NCI-H446 (cell line): ENCODE measurements around the gene PLEKHM2.
"Not testable (repeated sequence)": the region's sequence is repeated elsewhere in the genome, so short reads cannot be mapped to it uniquely, and the experiment has no call there.

Experiments used
- DNase-seq, 2 experiments: peaks; one replicate each; lab custom pipeline; 2025; lab: John Stamatoyannopoulos, UW

PLEKHM2 gene, protein sequence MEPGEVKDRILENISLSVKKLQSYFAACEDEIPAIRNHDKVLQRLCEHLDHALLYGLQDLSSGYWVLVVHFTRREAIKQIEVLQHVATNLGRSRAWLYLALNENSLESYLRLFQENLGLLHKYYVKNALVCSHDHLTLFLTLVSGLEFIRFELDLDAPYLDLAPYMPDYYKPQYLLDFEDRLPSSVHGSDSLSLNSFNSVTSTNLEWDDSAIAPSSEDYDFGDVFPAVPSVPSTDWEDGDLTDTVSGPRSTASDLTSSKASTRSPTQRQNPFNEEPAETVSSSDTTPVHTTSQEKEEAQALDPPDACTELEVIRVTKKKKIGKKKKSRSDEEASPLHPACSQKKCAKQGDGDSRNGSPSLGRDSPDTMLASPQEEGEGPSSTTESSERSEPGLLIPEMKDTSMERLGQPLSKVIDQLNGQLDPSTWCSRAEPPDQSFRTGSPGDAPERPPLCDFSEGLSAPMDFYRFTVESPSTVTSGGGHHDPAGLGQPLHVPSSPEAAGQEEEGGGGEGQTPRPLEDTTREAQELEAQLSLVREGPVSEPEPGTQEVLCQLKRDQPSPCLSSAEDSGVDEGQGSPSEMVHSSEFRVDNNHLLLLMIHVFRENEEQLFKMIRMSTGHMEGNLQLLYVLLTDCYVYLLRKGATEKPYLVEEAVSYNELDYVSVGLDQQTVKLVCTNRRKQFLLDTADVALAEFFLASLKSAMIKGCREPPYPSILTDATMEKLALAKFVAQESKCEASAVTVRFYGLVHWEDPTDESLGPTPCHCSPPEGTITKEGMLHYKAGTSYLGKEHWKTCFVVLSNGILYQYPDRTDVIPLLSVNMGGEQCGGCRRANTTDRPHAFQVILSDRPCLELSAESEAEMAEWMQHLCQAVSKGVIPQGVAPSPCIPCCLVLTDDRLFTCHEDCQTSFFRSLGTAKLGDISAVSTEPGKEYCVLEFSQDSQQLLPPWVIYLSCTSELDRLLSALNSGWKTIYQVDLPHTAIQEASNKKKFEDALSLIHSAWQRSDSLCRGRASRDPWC

DNA sequence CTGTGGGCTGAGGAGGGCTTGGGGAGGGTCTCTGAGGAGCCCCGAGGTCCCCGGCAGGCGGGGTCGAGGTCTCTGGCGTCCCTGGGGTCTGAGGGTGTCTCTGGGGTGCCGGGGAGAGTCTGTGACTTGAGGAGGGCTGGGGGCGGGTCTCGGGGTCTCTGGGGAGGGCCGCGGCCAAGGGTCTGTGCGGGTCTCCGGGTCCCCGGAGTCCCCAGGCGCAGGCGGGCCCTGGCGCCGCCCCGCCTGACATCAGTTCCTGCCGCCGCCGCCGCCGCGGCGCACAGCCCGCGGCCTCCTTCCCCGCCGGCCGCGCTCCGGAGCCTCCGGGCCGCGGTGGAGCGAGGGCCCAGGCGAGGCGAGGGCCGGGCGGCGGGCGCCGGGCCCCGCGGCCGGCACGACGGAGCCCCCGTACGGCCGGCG, at the start of gene PLEKHM2:
PLEKHM2 (plus strand) TSS at position 279 of the 420 bp plus-strand sequence. CDS start 239 bp downstream, outside the sequence.
- DNase-seq = peak in 1 of 2 experiments; percentile 52

DNA sequence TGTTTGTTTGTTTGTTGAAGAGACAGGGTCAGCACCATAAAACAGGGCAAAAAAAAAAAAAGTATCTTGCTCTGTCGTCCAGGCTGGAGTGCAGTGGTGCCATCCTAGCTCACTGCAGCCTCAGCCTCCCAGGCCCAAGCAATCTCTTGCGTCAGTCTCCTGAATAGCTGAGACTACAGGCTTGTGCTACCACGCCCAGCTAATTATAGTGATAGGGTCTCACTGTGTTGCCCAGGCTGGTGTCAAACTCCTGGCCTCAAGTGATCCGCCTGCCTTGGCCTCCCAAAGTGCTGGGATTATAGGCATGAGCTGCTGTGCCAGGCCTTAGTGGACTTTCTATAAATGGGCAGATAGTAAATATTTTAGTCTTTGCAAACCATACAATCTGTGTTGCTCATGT, 47.7 kb upstream of the PLEKHM2 start:
- DNase-seq = no peak

DNA sequence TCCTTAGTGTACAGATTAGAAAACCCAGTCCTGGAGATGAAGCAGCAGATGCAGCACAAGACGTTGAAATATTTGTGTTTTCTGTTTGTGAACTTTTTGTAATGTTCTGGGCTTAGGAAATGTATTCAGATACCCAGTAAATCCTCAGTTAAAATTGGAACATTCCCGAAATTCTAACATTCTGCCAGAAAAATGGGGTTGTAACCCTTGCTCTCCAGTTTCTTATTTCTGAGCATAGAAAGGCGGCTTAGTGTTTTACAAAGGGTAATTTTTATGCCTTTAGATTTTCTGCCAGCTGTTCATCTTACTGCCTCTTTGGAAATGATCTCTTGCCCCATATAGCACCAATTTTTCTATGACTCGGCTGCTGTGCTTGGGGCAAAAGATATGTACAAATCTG, 46.3 kb upstream of the PLEKHM2 start:
- DNase-seq = no peak

DNA sequence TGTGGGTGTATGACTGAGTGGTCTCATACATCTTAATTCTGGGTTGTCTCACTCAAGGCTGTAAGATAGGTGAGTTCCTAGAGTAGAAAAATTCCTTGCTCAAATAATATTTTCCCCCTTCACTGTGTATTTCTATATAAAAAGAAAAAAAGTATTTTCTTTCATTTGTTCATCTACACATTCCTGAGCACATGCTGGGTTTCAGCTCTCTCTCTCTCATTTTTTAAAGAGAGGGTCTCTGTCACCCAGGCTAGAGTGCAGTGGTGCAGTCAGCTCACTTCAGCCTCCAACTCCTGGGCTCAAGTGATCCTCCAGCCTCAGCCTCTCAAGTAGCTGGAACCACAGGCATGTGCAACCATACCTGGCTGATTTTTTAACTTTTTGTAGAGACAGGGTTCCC, 44.9 kb upstream of the PLEKHM2 start:
- no peak for DNase-seq

DNA sequence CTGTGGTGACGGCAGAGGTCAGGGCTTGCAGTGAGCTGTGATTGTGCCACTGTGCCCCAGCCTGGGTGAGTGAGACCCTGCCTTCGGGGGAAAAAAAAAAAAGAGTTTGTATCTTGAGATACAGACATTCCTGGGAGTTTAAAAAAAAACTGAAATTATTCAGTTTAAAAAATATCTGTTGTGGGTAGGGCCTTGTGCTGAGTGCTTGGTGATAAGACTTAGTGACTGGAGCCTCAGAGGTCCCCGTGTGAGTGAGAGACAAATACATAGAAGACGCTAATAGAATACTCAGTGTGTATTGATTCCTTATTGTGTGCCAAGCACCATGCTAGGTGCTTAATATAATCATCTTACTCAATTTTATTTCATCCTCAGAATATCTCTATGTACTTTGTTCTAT, 44.2 kb upstream of the PLEKHM2 start:
- DNase-seq = no peak

DNA sequence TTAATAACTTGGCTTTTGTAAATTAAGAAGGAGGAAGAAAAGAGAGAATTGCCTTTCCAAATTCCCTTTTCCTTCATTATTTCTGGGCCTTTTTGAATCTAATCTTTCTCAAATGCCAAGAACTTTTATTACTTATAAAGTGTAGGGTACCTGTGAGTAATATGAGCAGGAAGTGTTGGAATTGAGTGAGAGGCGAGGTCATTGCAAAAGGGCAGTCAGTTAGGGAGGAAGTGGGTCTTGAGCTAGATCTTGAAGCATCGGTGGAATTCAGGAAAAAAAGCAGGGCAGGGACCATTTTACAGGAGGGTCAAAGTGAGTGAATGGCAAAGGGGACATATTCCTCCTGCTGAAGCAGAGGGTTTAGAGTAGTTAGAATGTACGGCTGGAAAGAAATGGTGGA, 43.5 kb upstream of the PLEKHM2 start:
- DNase-seq = no peak

DNA sequence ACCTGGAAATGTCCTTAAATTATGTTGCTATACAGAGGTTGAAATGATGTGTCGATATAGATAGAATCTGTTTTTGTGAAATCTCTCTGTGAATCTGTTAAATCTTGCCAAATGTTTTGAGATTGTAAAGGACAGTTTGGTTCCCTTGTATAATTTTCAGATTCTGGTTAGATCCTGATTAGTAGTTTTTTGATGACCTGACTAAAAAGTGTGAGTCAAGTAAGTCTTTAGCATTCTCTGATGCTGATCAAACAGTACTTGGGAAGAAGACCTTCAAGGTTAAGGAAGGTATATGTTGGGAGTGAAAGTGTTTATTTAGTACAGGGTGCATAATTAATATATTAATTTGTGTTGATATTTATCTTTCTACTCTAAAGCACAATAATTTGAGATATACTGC, 34.2 kb upstream of the PLEKHM2 start:
- DNase-seq = no peak

DNA sequence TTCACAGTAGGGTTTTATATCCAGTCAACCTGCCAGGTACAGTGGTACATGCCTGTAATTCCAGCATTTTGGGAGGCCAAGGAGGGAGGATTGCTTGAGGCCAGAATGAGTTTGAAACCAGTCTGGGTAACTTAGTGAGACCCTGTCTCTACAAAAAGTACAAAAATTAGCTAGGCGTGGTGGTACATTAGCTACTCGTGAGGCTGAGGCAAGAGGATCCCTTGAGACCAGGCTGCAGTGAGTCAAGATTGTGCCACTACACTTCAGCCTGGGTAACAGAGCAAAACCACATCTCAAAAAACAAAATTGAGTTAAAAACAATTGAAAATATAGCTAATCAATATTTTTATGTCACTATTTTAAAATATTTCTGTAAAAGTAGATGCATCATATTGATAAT, 33.7 kb upstream of the PLEKHM2 start:
- DNase-seq = no peak

DNA sequence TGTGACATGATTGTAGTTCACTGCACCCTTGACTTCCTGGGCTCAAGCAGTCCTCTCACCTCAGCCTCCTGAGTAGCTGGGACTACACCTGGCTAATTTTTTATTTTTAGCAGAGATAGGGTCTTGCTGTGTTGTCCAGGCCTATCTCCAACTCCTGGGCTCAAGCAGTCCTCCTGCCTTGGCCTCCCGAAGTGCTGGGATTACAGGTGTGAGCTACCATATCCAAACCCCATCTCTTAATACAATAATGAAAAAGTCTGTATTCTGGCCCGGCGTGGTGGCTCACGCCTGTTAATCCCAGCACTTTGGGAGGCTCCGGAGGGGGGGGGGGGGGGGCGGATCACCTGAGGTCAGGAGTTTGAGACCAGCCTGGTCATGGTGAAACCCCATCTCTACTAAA, 32.0 kb upstream of the PLEKHM2 start:
- not testable (repeated sequence) for DNase-seq

DNA sequence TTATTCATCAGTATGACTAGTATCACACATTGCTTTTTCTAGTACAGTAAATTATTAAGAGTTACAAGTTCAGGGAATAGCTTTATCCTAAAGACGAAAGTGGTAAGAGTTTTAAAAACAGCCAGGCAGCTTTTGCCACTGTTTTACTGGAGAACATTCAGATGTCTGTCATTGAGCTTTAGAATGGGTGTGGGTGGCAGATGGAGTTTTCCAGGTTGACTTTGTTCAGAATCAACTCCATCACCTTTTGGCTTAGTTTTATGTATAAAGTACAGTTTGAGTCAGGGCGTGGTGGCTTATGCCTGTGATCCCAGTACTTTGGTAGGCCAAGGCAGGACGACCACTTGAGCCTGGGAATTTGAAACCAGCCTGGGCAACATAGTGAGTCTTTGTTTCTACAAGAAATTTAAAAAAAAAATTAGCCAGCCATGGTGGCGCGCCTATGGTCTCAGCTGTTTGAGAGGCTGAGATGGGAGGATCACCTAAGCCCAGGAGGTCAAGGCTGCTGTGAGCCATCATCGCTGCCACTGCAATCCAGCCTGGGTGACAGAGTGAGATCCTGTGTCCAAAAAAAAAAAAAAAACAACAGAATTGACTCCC, 29.9 kb upstream of the PLEKHM2 start:
- no peak for DNase-seq

DNA sequence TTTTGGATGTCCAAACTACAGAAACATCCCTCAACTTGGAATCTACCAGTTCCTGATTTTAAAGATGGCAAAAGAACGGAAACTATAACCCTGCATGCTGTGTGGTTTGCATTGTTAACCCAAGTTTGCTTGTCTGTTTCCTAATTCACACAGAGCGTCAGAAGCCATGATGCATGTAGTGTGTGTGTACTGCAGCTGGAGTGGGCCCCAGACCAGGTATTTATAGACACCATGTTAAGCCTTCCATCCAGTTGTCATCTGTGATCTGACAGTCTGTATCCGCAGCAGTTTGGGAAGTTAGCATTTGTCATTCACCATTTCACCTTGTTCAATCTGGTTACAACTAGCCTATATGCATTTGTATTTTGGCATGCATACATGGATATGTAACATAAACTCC, 27.7 kb upstream of the PLEKHM2 start:
- no peak for DNase-seq

DNA sequence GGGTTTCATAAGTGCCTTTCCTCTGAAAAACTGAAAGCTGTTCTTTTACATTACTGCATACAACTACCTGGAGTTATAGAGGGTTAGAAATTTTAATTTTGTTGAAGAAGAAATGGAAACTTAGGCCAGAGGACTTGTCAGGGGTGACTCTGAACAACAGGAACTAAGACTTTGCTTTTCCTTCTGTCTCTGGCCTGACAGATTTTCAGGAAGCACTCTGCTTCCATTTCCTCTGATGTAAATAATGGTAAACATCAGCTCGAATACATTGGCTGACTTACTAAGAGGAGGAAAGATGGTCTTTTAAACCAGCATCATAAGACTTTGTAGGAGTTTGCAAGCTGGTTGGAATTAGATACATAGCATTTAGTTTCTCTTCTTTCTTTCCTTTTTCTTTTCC, 27.1 kb upstream of the PLEKHM2 start:
- DNase-seq = no peak

DNA sequence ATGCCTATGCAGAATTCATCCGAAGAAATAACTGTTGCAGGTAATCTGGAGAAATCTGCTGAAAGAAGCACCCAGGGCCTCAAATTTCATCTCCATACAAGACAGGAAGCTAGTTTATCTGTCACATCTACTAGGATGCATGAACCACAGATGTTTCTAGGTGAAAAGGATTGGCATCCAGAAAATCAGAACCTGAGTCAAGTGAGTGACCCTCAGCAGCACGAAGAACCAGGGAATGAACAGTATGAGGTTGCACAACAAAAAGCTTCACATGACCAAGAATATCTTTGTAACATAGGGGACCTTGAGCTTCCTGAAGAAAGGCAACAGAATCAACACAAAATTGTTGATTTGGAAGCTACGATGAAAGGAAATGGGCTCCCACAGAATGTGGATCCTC, 24.0 kb upstream of the PLEKHM2 start:
- no peak for DNase-seq

DNA sequence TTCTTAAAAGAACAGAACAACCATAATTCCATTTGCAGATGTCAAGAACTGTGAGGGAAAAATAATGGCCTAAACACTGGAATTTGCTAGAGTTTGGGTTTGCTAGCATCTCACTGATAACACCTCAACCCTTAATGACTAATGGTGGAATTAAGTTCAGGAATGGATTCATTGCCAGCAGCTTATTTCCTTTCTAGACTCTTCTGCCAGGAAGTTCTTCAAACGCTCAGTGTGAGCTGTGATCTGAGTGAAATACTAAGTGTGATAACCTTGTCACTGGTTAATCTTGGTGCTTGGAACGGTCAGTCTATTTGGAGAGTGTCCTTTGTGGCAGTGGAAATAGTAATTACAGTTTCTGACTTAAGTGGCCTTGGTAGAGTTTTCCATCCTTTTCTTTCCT, 21.6 kb upstream of the PLEKHM2 start:
- DNase-seq = no peak

DNA sequence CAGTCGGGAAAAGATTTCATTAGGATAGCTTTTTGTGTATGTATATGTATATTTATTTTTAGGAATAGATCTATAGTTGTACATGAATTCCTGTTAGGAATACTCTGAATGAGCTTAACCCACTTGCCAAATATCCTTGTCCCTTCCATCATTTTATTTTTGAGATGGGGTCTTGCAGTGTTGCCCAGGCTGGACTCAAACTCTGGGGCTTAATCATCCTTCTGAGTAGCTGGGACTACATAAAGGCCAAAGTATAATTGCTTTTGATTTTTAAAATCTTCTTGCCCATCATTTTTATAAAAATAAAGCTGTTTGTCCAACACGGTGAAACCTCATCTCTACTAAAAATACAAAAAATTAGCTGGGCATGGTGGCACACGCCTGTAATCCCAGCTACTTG, 20.2 kb upstream of the PLEKHM2 start:
- no peak for DNase-seq

DNA sequence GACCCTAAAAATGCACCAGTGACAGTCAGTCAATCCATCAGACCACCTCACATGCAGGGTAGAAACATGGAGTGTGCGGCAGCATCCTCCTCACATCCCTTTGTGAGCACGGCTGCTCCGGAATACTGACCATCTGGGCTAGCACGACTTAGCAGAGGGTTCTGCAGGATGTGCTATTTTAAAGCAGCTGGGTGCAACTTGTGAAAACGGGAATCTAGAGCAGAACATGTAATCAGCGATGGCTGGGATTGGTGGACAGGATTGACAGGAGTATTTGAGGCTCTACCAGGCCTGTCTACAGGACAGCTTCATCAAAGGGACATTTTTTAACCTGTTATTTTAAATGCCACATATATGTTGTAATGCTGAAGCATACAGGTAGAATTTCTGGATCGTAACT, 16.8 kb upstream of the PLEKHM2 start:
- no peak for DNase-seq

DNA sequence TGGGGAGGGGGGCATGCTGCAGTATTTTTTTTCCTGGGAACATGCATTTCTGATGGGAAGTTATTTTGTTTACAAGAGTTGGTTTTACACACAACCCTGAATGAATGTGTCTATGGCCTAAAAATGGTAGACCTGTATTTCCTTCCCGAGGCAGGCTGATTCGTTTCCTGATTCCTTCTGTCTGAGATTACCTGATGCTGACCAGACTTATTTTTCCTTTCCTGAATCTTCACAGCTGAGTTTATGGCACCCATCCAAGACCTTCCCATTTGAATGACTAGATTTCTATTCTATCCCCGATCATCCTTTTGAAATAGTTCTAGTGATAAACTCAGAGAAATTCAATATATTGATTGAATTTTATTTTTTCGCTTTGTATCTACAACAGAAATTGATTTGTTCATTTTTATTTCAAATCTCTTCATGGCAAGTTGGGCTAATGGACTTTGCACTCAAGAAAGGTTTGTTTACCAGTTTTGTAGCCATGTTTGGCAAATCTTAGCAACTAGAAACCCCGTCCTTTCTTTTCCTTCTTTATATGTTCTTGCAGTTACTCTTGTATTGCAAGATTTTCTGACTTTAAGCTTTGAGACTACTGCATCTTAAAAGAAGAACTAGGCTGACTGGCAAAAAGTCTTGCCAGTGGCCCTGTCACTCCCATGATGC, 15.9 kb upstream of the PLEKHM2 start:
- no peak for DNase-seq

DNA sequence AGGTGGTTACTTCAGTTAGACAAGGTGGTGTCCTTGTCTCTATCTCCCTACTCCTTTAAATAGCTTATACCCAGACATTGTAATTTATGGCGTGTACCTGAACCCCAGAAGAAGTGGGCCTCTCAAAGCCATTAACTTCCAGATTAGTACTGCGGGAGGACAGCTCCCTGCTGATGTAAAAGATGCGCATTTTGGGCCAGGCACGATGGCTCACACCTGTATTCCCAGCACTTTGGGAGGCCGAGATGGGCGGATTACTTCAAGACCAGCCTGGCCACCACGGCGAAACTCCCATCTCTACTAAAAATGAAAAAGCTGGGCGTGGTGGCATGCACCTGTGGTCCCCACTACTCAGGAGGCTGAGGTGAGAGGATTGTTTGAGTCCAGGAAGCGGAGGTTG, 15.0 kb upstream of the PLEKHM2 start:
- no peak for DNase-seq

DNA sequence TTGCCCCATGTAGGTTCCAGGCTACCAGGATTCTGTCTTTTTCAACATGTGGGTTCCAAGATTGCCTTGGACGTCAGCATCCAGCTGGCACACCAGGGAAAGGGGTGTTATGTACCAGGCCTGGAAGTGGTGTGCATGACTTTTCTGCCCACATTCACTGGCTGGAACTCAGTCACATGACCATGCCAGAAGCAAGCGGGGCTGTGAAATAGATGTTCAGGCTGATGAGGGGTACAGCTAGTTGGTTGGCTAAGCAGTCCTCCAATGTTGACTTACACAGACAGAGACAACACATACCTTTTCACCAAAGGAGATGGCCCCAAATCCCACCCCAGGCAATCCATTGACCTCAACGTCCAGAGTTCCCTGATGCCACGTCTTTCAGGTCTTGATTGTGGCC, 14.3 kb upstream of the PLEKHM2 start:
- DNase-seq = no peak

DNA sequence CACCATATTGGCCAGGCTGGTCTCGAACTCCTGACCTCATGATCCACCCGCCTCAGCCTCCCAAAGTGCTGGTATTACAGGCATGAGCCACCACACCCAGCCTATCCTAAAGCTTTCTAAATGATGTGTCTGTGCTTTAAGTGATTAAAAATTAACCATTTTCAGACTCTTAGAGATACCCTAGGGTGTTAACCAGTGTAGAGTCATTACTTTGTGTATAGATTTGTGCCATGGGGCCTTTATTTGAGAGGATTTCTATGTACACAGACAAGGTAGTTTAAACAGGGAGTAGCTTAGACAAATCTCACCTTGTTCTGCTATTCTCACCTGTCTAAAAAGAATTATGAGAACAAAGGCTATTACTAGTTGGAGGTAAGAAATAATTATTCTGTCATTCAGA, 12.7 kb upstream of the PLEKHM2 start:
- no peak for DNase-seq

DNA sequence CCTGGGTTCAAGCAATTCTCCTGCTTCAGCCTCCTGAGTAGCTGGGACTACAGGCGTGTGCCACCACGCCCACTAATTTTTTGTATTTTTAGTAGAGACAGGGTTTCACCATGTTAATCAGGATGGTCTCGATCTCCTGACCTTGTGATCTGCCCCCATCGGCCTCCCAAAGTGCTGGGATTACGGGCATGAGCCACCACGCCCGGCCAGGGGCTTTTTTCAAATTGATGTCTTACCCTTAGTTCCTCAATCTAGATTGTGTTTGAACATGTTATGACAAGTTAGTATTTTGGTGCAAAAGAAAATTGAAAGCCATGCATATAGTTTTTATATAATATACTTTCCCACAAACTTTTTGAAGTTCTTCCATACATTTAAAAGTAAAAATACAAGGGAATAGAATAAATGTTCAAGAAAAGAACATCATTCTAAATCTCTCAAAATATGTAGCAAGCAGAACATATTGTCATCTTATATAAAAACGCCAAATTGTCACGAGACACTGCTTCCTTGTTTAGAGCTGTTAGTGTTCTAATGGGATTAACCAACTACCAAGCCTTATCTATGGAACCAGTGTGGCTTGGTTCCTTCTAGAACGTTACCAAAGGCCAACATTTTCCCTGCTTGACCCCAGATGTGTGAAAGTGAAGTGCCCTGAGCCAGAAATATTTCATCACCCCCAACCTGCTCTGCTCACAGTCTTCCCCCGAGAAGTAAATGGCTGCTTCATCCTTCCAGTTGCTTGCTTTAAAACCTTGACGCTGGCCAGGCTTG, 9.5 kb upstream of the PLEKHM2 start:
- no peak for DNase-seq
